ENCODE results near the gene NODAL. TPM values are rescaled to one million over a fixed set of nuclear protein-coding genes. Genes with fewer than 3 reads are reported as not detected.

The NODAL gene
- polyA plus RNA-seq, 1 donor, result 0.46 TPM

Other genes with a start within 250 kb of the NODAL start
- gene PPA1, start 208.3 kb downstream of the NODAL start, polyA plus RNA-seq (ENCODE audit: insufficient read length), result 76.3 TPM
- gene NPFFR1, start 157.7 kb downstream of the NODAL start, polyA plus RNA-seq (ENCODE audit: insufficient read length), result 0.05 TPM
- 43.5 TPM for gene LRRC20, start 59.1 kb downstream of the NODAL start, polyA plus RNA-seq (ENCODE audit: insufficient read length)
- 62.1 TPM for gene EIF4EBP2, start 37.5 kb downstream of the NODAL start, polyA plus RNA-seq (ENCODE audit: insufficient read length)
- gene PALD1, start 37.1 kb upstream of the NODAL start, polyA plus RNA-seq (ENCODE audit: insufficient read length), result 15.2 TPM
- gene PRF1, start 161.1 kb upstream of the NODAL start, polyA plus RNA-seq (ENCODE audit: insufficient read length), result 0.82 TPM
- 17.9 TPM for gene ADAMTS14, start 230.8 kb upstream of the NODAL start, polyA plus RNA-seq (ENCODE audit: insufficient read length)

Measured in forelimb muscle (tissue), 1 donor.